Measurements from ENCODE around the gene KCNQ1.

The KCNQ1 gene

DNA sequence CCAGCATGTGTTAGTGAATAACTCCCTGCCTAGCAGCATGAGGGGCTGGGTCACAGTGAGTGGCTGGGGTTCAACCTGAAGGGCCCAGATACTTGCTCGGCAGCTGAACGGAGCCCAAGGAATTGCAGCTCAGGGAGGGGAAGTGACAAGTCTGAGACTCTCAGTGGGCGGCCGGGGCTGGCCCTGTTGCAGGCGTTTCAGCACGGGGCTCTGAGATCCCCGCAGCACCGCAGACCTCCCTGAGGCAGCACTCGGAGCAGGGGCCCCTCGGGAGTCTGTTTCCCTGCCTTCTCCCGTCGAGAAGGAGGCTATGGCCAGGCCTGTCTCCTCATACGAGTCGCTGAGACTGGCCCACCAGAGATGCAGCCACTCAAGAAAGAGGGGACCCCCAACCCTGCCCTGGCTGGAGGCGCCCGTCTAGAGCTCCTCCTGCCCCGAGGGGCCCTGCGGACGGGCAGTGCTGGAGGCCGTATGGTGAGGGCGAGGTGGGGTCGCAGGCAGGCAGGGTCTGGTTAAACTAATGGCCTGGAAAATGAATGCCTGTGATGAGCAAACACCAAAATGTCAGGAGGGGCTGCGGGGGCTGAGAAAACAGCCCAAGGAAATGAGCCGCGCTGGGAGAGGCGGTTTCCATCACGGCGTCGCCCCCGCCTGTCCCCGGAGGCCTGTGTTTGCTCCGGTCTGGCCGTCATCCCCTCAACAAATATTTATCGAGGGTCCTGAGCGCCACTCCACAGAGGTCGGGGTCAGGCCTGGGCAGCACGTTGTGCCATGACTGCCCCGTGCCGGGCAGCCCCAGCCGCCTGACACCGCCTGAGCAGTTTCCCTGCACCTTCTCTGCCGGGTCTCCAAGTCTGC is 35.0 kb upstream of the KCNQ1 start:
- no peak for DNase-seq (ENCODE audit: low read depth in 3 of 3)

DNA sequence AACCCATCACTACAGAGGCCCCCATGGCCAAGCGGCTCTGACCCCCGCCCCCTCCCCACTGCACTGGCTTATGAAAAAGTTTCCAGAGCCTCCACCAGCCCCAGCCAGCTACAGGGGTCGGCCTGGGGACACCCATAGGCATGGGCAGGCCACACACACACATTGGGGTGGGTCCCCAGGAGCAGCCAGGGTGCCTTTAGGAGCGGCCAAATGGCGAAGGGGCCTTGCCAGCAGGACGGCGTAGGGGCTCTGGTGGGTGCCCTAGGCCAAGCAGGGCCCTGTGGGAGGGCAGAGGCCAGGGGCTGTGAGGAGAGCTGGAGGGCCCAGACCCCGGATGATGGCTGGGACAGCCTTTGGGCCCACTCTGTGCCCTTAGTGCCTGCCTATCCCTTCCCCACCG is 34.2 kb upstream of the KCNQ1 start:
- DNase-seq (ENCODE audit: low read depth in 3 of 3) = no peak

- no peak for DNase-seq (ENCODE audit: low read depth in 3 of 3)
Measured at GRCh38 chr11:2411446-2412305, 33.1 kb upstream of the KCNQ1 start.

DNA sequence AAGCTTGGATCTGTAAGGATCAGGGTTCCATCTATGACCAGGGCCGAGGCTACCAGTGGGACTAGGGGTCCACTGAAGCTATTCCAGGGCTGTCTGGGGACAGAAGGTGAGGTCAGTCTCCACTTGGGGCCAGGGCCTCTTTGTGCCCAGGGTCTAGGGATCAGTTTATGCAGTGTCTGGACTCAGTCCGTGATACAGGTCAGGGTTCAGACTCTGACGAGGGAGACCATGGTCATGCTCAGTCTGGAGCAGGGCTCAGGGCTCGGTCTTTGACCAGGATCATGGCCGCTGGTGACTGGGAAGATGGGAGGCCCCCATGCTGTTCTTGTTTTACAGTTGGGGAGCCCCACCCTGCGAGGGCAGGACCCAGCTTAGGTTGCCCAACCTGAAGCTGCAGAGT is 32.5 kb upstream of the KCNQ1 start:
- DNase-seq (ENCODE audit: low read depth in 3 of 3) = no peak

- DNase-seq (ENCODE audit: low read depth in 3 of 3) = no peak
Measured at GRCh38 chr11:2413742-2414579, 30.8 kb upstream of the KCNQ1 start.

DNA sequence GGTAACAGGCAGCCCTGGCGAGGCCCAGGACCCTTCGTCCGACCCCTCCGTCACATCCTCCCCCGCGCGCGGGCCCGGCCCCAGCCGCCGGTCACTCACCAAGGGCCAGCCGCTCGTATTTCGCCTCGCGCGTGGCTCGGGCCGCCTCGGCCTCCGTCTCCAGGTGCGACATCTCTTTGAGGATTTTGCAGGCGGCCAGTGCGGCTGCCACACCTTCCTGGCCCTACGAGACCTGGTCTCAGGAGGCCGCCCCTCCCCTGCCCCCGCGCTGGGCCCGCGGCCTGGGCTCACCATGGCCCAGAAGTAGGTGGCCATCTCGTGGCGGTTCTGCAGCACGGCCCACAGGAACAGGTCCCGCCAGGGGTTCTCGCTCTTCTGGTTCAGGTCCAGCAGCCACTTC is 30.2 kb upstream of the KCNQ1 start:
- no peak for DNase-seq (ENCODE audit: low read depth in 3 of 3)

- DNase-seq (ENCODE audit: low read depth in 3 of 3) = no peak
Measured at GRCh38 chr11:2415171-2415570, 29.6 kb upstream of the KCNQ1 start.

DNA sequence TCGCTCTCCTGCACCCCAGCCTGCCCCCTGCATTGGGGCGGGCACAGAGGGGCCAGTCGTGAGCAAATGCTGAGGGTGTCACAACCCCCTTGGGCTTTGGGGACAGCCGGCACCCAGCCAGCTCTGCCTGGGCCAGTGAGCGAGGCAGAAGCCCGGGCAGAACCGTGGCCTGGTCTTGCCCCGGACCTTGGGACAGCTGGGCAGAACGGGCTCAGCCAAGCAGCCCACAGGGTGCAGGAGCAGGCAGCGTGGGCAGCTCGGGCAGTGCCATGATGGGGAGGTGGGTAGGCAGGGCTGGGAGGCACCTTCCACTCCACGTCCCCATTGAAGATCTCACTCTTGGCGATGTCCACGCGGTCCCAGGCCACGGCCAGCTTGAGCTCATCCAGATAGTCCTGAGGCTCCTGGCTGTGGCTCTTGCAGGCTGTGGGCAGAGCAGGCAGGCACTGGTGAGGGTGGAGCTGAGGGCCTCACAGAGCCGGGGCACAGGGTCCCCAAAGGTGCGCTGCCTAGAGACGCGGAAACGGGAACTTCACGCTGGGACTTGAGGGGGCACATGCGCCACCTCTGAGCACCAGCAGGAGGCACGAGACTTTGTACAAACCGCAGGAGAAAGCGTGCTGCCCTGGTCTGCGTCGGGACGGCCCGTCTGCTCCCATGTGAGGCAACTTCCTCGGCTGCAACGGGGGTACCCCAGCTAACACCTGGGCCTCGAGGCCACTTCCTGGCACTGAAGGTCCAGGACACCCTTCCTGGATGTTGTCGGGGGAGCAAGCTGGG is 29.0 kb upstream of the KCNQ1 start:
- no peak for DNase-seq (ENCODE audit: low read depth in 3 of 3)

GRCh38 chr11:2416765-2417164 is 28.0 kb upstream of the KCNQ1 start:
- DNase-seq (ENCODE audit: low read depth in 3 of 3) = no peak

- no peak for DNase-seq (ENCODE audit: low read depth in 3 of 3)
Measured at GRCh38 chr11:2417856-2418692, 26.7 kb upstream of the KCNQ1 start.

DNA sequence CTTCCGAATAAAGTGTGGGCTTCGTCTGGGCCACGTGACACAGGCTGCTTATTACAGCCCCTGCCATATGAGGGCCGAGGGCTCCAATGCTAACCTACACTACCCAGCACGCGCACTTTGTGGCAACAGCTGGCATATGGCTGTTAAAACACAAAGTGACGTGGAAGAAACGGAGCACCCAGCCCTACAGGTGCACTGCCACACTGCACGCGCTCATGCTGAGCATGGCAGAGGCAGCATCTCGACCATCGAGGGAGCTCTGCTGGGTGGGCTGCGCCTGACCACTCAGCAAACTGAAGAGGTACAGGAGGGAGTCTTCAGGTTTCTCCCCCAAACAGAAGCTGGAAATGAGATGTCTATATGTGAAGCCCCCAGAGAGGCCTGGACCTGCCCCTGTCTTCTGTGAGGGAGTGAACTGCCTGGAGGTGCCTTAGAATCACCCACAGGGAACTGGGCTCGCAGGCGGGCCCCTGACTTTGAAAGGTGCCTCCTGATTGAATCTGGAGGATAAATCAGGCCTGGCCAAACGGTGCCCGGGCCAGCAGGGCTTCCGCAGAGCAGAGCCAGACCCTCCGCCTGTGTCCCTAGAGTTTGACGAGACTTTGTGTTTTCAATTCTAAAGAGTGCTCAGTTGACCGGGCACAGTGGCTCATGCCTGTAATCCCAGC is 26.0 kb upstream of the KCNQ1 start:
- DNase-seq (ENCODE audit: low read depth in 3 of 3) = no peak

DNA sequence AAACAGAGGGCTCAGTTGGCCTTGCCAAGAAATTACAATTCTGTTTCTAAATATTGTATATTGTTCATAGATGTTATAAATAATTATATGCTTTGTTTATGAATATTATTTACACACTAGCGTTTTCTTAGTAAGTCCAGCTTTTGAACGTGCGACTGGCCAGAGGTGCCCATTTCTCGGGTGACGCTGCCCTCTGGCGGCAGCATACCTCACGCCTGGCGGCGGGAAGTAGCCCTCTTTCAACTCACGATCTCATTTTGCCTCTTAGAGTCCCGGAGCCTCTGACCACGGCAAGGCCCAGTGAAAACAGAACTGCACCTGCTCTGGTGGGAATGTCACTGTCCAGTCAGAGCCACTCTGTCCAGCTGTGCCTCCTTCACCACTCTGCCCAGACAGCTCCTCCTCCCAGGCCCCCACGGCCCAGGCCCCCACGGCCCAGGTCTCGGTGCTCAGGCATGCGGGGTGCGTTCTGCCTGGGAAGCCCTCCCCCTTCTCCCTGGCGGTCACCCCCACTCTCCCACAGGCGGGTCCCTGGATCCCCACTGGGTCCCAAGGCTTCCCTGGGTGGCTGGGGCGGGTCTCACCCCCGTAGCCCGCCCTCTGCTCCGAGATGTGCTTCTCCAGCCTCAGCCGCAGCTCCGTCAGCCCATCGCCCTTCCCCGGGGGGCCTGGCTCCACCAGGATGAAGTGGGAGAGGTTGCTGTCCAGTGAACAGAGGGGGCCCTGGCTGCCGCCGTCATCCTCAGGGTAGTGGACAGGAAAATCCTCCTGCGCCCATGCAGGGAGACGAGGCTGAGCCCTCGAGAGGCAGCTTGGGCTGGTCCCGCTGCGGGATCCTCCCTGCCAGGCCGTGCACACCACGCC is 24.9 kb upstream of the KCNQ1 start:
- DNase-seq (ENCODE audit: low read depth in 3 of 3) = peak; percentile 31 to 61 (median 43)

GRCh38 chr11:2420502-2421225 is 24.1 kb upstream of the KCNQ1 start:
- peak; percentile 52 to 69 (median 57) for DNase-seq (ENCODE audit: low read depth in 3 of 3)

DNA sequence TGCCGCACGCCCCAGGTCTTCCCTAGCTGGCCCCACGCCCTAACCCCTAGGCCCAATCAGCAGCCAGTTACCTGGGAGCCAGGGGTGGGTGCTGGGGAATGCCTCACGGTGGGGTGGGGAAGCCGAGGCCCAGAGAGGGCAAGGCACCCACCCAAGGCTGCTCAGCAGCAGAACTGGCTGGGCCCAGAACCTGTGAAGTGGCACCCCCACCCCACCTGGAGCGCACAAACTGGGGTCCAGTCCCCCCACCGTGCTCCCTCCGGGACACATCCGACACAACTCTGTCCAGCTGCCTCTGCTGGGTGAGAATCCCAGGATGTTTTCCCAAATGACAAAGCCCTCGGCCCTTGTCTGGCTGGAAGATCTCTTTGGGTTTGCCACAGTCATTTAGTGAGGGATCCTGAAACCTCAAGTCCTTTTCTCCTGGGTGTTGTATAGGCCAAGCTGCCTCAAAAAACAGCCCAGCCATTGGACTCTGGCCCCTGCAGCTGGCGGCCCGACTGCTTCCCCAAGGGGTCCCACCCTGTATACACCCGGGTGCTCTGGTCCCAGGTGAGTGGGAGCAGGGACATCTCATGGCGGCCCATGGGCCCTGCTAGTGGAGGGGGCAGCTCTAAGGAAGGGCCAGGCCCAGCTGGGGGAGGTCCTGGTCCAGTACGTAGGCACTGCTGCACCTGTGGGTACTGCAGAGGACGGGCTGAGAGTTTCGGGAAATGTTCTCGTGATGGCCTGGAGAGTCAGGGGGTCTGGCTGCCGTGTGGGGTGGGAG is 23.4 kb upstream of the KCNQ1 start:
- no peak for DNase-seq (ENCODE audit: low read depth in 3 of 3)

GRCh38 chr11:2421996-2422395 is 22.8 kb upstream of the KCNQ1 start:
- DNase-seq (ENCODE audit: low read depth in 3 of 3) = no peak

- no peak for DNase-seq (ENCODE audit: low read depth in 3 of 3)
Measured at GRCh38 chr11:2422461-2423156, 22.2 kb upstream of the KCNQ1 start.
